Naive thymus-derived CD4-positive, alpha-beta T cell (primary cell): ENCODE results near the gene PALLD. TPM values are rescaled to one million over a fixed set of nuclear protein-coding genes. Genes with fewer than 3 reads are reported as not detected.

Experiments
- ATAC-seq: fragments of 150-1000 bp; cut with Tn5 transposase; 2 replicates; pipeline ENCODE4 v1.10.0; 2021; ENCODE audit warnings: mild to moderate bottlenecking, moderate library complexity
- CTCF ChIA-PET: fragments of 350-600 bp; sonication (Branson Sonifier 250); formaldehyde crosslinking; loops from one replicate; lab custom pipeline; 2021; ENCODE audit warnings: antibody characterized with exemption; lab: Charles Lee
- POLR2A ChIA-PET: fragments of 350-600 bp; sonication (Branson Sonifier 250); formaldehyde crosslinking; loops from one replicate; lab custom pipeline; 2021; ENCODE audit warnings: antibody characterized with exemption, inconsistent platforms; lab: Charles Lee
- DNase-seq, 9 donors: peaks; one replicate each; pipeline versions ENCODE4 v3.0.0 to v3.0.0-alpha.2; 2020 to 2022; ENCODE audit warnings: mixed read lengths in 1 of 9
- H3K27ac ChIP-seq: one replicate; pipeline ENCODE4 v1.7.0; 2013; ENCODE audit warnings: mild to moderate bottlenecking, low read depth, low read length, moderate library complexity
- H3K27me3 ChIP-seq, 2 donors: one replicate each; pipeline ENCODE4 v1.7.0; 2013; ENCODE audit warnings: low read length in 2 of 2, mild to moderate bottlenecking in 2 of 2, moderate library complexity in 2 of 2; ENCODE audit not compliant: control insufficient read depth in 2 of 2, insufficient read depth in 2 of 2
- H3K36me3 ChIP-seq, 3 experiments: 1 replicate in 2 of 3; 2 replicates in 1 of 3; pipeline ENCODE4 v1.7.0; 2013; ENCODE audit warnings: low read length in 3 of 3, mild to moderate bottlenecking in 3 of 3, moderate library complexity in 1 of 3; ENCODE audit not compliant: insufficient read depth in 3 of 3, control insufficient read depth in 2 of 3
- H3K4me1 ChIP-seq, 2 donors: one replicate each; pipeline ENCODE4 v1.7.0; 2013; ENCODE audit warnings: low read length in 2 of 2, mild to moderate bottlenecking in 2 of 2, moderate library complexity in 1 of 2; ENCODE audit not compliant: control insufficient read depth in 2 of 2, insufficient read depth in 2 of 2
- H3K4me3 ChIP-seq: 2 replicates; pipeline ENCODE4 v1.7.0; 2013; ENCODE audit warnings: mild to moderate bottlenecking, low read length
- H3K9me3 ChIP-seq, 3 experiments: 1 replicate in 2 of 3; 2 replicates in 1 of 3; pipeline ENCODE4 v1.7.0; 2013; ENCODE audit warnings: low read length in 3 of 3; ENCODE audit not compliant: control insufficient read depth in 2 of 3
- H3K27ac Mint-ChIP-seq, 9 donors: one replicate each; pipeline ENCODE4 v1.8.0; 2020 to 2022; ENCODE audit warnings: mixed read lengths in 9 of 9, mild to moderate bottlenecking in 8 of 9, moderate library complexity in 5 of 9, inconsistent platforms in 2 of 9
- H3K27me3 Mint-ChIP-seq, 5 donors: one replicate each; pipeline ENCODE4 v1.8.0; 2021 to 2022; ENCODE audit warnings: mixed read lengths in 5 of 5, mild to moderate bottlenecking in 1 of 5
- H3K36me3 Mint-ChIP-seq, 5 donors: one replicate each; pipeline ENCODE4 v1.8.0; 2020 to 2022; ENCODE audit warnings: mixed read lengths in 5 of 5, mild to moderate bottlenecking in 3 of 5, inconsistent platforms in 1 of 5
- H3K4me1 Mint-ChIP-seq, 7 donors: one replicate each; pipeline ENCODE4 v1.8.0; 2020 to 2022; ENCODE audit warnings: mixed read lengths in 7 of 7, mild to moderate bottlenecking in 3 of 7, inconsistent platforms in 1 of 7
- H3K4me3 Mint-ChIP-seq, 10 donors: one replicate each; pipeline ENCODE4 v1.8.0; 2020 to 2022; ENCODE audit warnings: mild to moderate bottlenecking in 10 of 10, mixed read lengths in 10 of 10, moderate library complexity in 6 of 10, inconsistent platforms in 2 of 10
- H3K9me3 Mint-ChIP-seq, 11 donors: one replicate each; pipeline ENCODE4 v1.8.0; 2020 to 2022; ENCODE audit warnings: mixed read lengths in 11 of 11, mild to moderate bottlenecking in 4 of 11, inconsistent platforms in 1 of 11, moderate library complexity in 1 of 11
- intact Hi-C, 2 donors: fragments of 100-400 bp; cut with micrococcal nuclease; formaldehyde crosslinking; loops; one replicate each; pipeline ENCODE4 v1.15.1; 2023
- polyA plus RNA-seq, 2 donors: library from polyadenylated mRNA; unstranded; fragments of 300-500 nt; fragmentation: Illumina TruSeq; gene quantifications; one replicate each; pipeline ENCODE4 v1.2.3, GENCODE V29; 2021
- total RNA-seq, 6 experiments: library from RNA in 5 of 6; stranded (reverse) in 5 of 6; gene quantifications; 1 replicate in 5 of 6; 2 replicates in 1 of 6; pipeline ENCODE4 v1.2.3 and lab custom pipeline; 2021 to 2026

The PALLD gene
- total and polyA plus RNA-seq, 7 experiments from 2014 or later: 0.51 to 11.9 (median 0.76) TPM

DNA sequence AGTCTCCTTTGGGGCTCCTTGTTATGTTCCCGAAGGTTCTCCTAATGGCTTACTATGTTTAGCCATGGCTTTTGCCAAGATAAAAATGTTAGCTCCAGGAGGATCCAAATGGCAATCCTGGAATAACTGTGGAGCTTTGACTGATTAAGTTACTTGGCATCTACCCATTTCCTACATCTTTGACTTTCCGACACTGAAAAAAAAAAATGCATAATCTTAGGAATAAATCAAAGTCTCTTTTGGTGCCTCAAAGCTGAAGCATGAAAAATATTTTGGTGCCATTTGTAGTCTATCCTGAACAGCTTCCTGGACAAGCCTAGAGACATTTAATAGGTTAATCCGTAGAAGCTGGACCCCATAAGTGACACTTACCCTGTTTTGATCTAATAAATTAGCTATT is 191.7 kb downstream of the PALLD start:
- ChIA-PET CTCF (no interaction called here), POLR2A (interaction anchor here (0.6 kb wide), 1 partner anchor 1032 kb away, joined by 9 read pairs; no protein-coding TSS in a partner anchor)
- ATAC-seq (no peak), DNase-seq (no peak)
- Histone ChIP-seq H3K36me3 (no peaks in the 10 kb centered on the region), H3K9me3 (no peaks in the 10 kb centered on the region), H3K27ac (no peak overlapping the region), H3K4me1 (no peaks in the 10 kb centered on the region), H3K4me3 (no peak overlapping the region), H3K27me3 (no peaks in the 10 kb centered on the region)
- Mint-ChIP-seq H3K36me3 (no peaks in the 10 kb centered on the region), H3K9me3 (peaks cover 0 to 1% (median 0%) of the 10 kb centered on the region in 11 donors), H3K4me3 (no peak overlapping the region), H3K4me1 (peaks cover 0 to 2% (median 0%) of the 10 kb centered on the region in 7 donors), H3K27ac (no peak overlapping the region), H3K27me3 (peaks cover 9 to 21% (median 17%) of the 10 kb centered on the region in 5 donors)
- intact Hi-C loops: no loop called here

DNA sequence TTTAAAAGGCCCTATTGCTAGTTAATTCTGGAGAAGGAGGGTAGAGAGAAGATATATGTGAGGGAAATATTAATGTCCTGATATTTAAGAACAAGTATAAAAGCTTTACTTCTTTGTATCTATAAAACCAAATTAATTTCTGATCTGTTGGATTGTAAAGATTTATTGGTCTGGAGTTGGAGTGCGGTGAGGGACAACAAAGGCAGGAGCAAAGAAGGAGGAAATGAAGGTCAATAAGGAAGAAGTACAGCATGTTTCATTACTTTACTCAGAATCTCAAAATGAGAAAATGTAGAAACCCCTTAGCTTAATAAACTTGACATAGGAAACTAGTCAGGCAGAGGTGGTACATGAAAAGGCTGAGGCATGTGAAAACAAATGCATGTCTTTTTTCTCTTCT is 192.9 kb downstream of the PALLD start:
- CTCF ChIA-PET: no interaction called here
- H3K36me3 Mint-ChIP-seq: no peaks in the 10 kb centered on the region
- POLR2A ChIA-PET: no interaction called here
- H3K9me3 ChIP-seq: no peaks in the 10 kb centered on the region
- no peaks in the 10 kb centered on the region for H3K4me1 ChIP-seq
- intact Hi-C loops: no loop called here
- H3K27me3 ChIP-seq: no peaks in the 10 kb centered on the region
- H3K27me3 Mint-ChIP-seq: peaks cover 10 to 26% (median 24%) of the 10 kb centered on the region in 5 donors
- no peak overlapping the region for H3K4me3 Mint-ChIP-seq
- H3K4me1 Mint-ChIP-seq: peaks cover 0 to 2% (median 0%) of the 10 kb centered on the region in 7 donors
- H3K9me3 Mint-ChIP-seq: peaks cover 0 to 1% (median 0%) of the 10 kb centered on the region in 11 donors
- no peak overlapping the region for H3K4me3 ChIP-seq
- no peak overlapping the region for H3K27ac Mint-ChIP-seq
- no peaks in the 10 kb centered on the region for H3K36me3 ChIP-seq
- ATAC-seq (no peak), DNase-seq (no peak)
- no peak overlapping the region for H3K27ac ChIP-seq

DNA sequence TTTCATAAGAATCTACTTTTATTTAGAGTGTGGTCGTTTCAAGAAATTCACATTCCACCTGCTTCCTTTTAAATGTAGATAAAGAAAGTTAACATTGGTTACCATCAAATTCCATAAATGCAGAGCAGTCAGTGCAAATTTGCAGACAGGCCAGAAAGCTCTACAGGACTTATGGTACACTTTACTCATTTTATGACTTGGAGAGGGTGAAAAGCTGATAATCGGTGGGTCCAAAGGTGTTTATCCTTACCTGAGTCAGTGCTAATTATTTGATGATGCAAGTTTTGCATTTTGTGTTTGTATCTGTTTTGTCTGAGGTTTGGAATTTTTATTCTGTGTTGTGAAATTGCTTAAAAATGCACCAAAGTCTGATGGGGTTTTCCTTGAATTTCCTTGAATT is 193.3 kb downstream of the PALLD start:
- Mint-ChIP-seq H3K36me3 (no peaks in the 10 kb centered on the region), H3K27ac (no peak overlapping the region), H3K4me1 (peaks cover 0 to 2% (median 0%) of the 10 kb centered on the region in 7 donors), H3K4me3 (no peak overlapping the region), H3K9me3 (peaks cover 0 to 1% (median 0%) of the 10 kb centered on the region in 11 donors), H3K27me3 (peaks cover 10 to 29% (median 24%) of the 10 kb centered on the region in 5 donors)
- no peaks in the 10 kb centered on the region for H3K9me3 ChIP-seq
- ChIA-PET POLR2A (no interaction called here), CTCF (no interaction called here)
- H3K4me3 ChIP-seq: no peak overlapping the region
- H3K36me3 ChIP-seq: no peaks in the 10 kb centered on the region
- H3K27me3 ChIP-seq: no peaks in the 10 kb centered on the region
- intact Hi-C loops: no loop called here
- H3K4me1 ChIP-seq: no peaks in the 10 kb centered on the region
- DNase-seq (no peak), ATAC-seq (no peak)
- no peak overlapping the region for H3K27ac ChIP-seq

DNA sequence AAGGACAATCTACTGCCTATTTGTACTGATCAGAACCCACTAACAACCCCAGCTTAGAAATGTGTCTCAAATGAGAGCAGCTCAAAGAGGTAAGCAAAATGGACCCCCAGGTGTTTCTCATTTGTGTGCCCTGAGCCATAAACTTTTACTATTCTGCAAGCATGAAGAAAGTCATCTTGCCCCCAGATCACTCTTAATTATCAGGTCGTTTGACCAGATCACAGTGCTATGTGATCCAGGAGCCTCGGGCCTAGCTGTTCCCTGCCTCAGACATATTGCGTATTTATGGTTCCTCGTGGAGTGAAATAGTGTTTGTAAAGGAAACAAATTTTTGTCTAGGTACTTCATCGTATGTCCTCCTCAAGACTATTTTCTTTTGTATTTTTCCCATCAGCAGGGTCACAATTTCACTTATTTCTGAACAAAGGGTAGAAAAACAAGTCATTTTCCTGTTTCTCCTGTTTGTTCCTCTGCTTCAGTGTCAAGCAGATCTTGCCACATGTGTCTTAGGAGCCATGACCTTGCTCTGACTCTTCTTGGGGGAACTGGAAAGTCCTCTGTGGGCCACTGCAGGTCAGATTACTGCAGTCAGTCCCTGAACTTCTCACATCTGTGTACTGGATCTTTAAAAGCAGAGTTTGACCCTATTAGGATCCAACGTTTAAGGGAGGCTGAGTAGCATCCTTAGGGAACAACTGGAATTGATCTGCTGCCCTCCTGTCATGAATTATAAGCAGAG is 194.9 kb downstream of the PALLD start:
- POLR2A ChIA-PET: no interaction called here
- no peak overlapping the region for H3K27ac Mint-ChIP-seq
- CTCF ChIA-PET: no interaction called here
- Histone ChIP-seq H3K9me3 (no peaks in the 10 kb centered on the region), H3K27me3 (no peaks in the 10 kb centered on the region), H3K36me3 (no peaks in the 10 kb centered on the region), H3K4me3 (no peak overlapping the region), H3K4me1 (no peaks in the 10 kb centered on the region), H3K27ac (no peak overlapping the region)
- no peak for DNase-seq
- peaks cover 0 to 1% (median 0%) of the 10 kb centered on the region in 11 donors for H3K9me3 Mint-ChIP-seq
- intact Hi-C loops: no loop called here
- no peak for ATAC-seq
- H3K4me1 Mint-ChIP-seq: no peaks in the 10 kb centered on the region
- no peaks in the 10 kb centered on the region for H3K36me3 Mint-ChIP-seq
- no peak overlapping the region for H3K4me3 Mint-ChIP-seq
- H3K27me3 Mint-ChIP-seq: peaks cover 10 to 29% (median 21%) of the 10 kb centered on the region in 5 donors

DNA sequence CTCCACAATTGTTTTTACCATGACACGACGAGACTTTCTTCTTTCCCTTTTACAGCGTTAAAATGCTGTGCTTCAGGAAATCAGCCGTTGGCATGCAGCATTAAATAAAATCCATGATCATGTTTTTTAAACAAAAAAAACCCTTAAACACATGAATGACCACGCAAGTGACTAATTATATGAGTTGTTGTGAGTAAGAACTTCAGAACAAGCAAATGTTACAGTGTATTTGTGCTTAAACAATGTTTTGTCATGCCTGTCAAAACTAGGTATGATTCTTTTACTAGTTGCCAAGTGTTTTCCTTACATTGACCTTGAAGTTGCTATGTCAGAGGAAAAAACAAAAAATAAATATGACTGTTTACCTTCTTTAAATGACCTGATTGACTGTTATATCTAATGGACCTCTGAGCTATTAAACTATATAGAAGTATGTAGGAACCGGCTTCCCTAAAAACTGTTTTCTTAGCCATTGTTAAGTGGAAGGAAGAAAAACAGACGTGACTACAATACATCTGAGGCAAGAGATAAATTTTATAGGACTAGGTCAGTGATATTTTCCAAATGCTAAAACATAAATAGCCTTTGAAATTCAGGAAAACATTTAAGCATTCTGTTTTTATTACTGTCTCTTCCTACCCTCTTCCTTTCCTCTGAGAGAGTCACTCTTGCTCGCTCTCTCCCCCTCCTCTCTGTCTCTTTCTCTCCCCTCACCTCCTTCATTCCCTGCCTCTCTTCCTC is 197.1 kb downstream of the PALLD start:
- intact Hi-C loops: no loop called here
- H3K9me3 Mint-ChIP-seq: peaks cover 0 to 1% (median 0%) of the 10 kb centered on the region in 11 donors
- no peaks in the 10 kb centered on the region for H3K4me1 Mint-ChIP-seq
- Histone ChIP-seq H3K27me3 (no peaks in the 10 kb centered on the region), H3K27ac (no peak overlapping the region), H3K4me1 (no peaks in the 10 kb centered on the region), H3K9me3 (no peaks in the 10 kb centered on the region), H3K4me3 (no peak overlapping the region), H3K36me3 (no peaks in the 10 kb centered on the region)
- ChIA-PET CTCF (no interaction called here), POLR2A (interaction anchor here (1.2 kb wide), 1 partner anchor 12 kb away, joined by 3 read pairs; no protein-coding TSS in a partner anchor)
- H3K27ac Mint-ChIP-seq: no peak overlapping the region
- DNase-seq (no peak), ATAC-seq (no peak)
- no peaks in the 10 kb centered on the region for H3K36me3 Mint-ChIP-seq
- no peak overlapping the region for H3K4me3 Mint-ChIP-seq
- H3K27me3 Mint-ChIP-seq: peaks cover 10 to 35% (median 27%) of the 10 kb centered on the region in 5 donors

DNA sequence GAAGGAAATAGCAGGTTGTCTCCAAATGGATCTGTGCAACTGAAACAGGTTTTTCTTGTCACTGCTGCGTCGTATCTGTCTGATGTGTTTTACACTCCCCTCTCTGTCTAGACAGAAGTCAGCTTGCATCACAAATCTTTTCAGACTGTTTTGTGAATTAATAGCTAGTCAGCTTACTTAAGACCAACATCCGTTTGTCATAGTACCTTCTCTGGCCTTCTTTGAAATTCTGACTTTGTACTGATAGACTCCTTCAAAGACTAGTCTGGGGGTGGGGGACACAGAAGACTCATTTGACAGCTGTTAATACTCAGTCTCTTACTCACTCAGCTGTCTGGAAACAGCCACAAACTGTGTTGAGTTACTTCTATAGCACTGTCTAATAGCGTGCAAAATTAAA is 197.8 kb downstream of the PALLD start:
- Mint-ChIP-seq H3K9me3 (no peaks in the 10 kb centered on the region), H3K27me3 (peaks cover 13 to 34% (median 27%) of the 10 kb centered on the region in 5 donors), H3K36me3 (no peaks in the 10 kb centered on the region), H3K4me3 (no peak overlapping the region), H3K27ac (no peak overlapping the region), H3K4me1 (no peaks in the 10 kb centered on the region)
- CTCF ChIA-PET: no interaction called here
- Histone ChIP-seq H3K36me3 (no peaks in the 10 kb centered on the region), H3K9me3 (no peaks in the 10 kb centered on the region), H3K27me3 (no peaks in the 10 kb centered on the region), H3K4me3 (no peak overlapping the region), H3K4me1 (no peaks in the 10 kb centered on the region), H3K27ac (no peak overlapping the region)
- DNase-seq (no peak), ATAC-seq (no peak)
- intact Hi-C loops: no loop called here
- POLR2A ChIA-PET: no interaction called here
